VCaP (cell line): ENCODE results near the gene ROR1.

Experiments used
- H3K27ac ChIP-seq: fragments of 450-650 bp; 2 replicates; pipeline ENCODE4 v1.5.1; 2017
- CTCF ChIP-seq: fragments of 450-650 bp; conservative IDR thresholded peaks from 2 replicates; pipeline ENCODE4 v1.5.1; 2017; ENCODE audit warnings: mild to moderate bottlenecking, moderate library complexity

The ROR1 gene

DNA sequence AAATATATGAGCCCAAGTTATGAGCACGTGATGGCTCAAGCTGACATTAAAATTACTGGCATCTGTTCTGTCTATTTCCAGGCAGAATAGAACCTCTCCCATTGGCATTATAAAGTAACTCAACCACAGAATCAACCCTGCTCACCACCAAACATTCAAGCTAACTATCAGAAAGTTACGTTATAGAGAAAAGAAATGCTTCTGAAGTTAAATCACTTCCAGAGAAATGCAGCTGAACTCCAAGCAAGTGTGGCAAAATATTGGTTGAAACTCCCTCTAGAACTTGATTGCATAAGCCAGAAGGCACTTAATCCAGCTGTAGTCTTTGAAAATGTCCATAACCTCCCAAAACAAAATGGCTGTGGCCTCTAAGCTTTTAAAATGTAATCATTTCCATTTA is 393.4 kb downstream of the ROR1 start:
- no peak for TF ChIP-seq CTCF
- no peak overlapping the region for H3K27ac ChIP-seq

- H3K27ac ChIP-seq = peak overlapping the region; percentile 59
Measured at GRCh38 chr1:64171246-64171645, 397.4 kb downstream of the ROR1 start.

DNA sequence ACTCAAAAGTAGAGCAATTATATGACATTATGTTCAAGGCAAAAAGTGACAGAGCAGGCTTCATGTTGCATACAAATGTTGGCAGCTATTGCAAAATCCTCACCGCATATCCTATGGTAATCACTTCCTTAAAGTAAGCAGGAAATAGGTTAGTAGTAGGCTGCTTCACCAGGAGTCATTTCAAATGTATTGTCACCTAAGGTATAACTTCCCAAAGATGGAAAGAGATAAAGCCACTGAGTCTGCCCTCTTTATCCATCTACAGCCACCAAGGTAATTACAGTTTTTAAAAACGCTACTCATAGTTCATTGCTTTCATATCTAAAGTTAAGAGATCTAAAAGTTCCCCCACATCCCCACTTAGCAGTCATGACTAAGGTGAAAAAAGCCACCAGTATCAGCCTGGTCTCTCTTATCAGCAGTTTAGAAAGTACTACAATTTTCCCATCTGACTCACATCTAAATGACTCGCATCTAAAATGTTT is 398.0 kb downstream of the ROR1 start:
- TF ChIP-seq CTCF = no peak
- peak overlapping the region; percentile 59 for H3K27ac ChIP-seq

More at GRCh38 chr1:64171246-64171645, 397.4 kb downstream of the ROR1 start:
- no peak for TF ChIP-seq CTCF

- no peak for TF ChIP-seq CTCF
- peak overlapping the region; percentile 59 for H3K27ac ChIP-seq
Measured at GRCh38 chr1:64172458-64172983, 398.7 kb downstream of the ROR1 start.

DNA sequence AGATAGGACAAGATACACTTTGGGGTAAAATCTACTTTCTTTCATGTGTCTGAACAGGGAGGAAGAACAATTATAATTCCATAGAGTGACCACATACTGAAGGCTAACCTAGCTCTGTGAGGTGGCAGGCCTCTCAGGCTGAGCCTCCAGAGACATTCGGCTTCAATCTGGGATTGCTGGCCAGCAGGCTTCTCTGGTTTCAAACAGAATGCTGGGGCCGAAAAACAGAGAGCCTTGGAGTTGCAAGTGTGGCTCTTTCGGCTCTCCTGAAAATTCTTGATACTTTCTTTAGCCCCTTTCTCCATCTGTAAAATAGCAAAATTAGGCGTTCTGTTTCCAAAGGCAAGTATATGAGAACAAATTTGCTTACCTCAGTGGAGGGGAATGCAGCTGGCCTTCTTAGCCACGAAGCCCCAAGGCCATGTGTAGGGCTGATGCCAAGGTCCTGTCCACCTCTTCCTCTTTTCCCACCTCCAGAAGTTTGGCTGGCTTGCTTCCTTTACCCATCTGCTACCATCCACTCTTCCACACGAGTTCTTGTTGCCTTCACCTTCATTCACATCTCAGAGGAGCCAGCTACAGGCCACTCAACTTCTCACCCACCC is 399.6 kb downstream of the ROR1 start:
- no peak for TF ChIP-seq CTCF
- H3K27ac ChIP-seq = peak overlapping the region; percentile 59

DNA sequence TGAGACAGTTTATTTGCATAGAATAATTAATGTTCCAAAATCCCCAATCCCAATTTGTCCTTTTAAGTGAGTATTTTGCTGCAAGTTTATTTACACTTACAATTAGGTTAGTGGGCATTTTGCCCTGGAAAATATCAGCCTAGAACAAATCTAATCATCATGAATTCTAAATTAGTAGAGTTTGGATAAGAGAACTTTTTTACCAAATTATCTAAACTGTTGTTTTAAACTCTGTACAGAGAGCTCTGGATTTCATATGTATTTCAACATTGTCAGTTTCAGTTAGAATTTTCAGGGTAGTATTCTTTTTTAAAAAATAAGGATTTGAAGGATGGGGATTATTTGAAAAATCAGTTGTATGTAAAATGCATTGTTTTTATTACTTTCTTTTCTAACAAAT is 401.8 kb downstream of the ROR1 start:
- no peak for TF ChIP-seq CTCF
- no peak overlapping the region for H3K27ac ChIP-seq

GRCh38 chr1:64176659-64177058 is 402.8 kb downstream of the ROR1 start:
- no peak overlapping the region for H3K27ac ChIP-seq
- TF ChIP-seq CTCF = no peak
